ENCODE data around the gene STT3B. TPM values are rescaled to one million over a fixed set of nuclear protein-coding genes. Genes with fewer than 3 reads are reported as not detected.
A peak's percentile ranks its signal among the peaks of the same experiment; 100 is the strongest.

STT3B gene
- total RNA-seq, 1 donor = 244 TPM

DNA sequence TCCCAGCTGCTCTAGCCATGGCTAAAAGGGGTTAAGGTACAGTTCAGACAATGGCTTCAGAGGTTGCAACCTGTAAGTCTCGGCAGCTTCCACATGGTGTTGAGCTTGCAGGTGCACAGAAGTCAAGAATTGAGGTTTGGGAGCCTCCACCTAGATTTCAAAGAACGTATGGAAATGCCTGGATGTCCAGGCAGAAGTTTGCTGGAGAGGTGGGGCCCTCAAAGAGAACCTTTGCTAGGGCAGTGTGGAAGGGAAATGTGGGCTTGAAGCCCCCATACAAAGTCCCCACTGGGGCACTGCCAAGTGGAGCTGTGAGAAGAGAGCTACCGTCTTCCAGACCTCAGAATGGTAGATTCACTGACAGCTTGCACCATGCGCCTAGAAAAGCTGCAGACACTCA is 73.7 kb downstream of the STT3B start:
- TF ChIP-seq, protein P1, sequence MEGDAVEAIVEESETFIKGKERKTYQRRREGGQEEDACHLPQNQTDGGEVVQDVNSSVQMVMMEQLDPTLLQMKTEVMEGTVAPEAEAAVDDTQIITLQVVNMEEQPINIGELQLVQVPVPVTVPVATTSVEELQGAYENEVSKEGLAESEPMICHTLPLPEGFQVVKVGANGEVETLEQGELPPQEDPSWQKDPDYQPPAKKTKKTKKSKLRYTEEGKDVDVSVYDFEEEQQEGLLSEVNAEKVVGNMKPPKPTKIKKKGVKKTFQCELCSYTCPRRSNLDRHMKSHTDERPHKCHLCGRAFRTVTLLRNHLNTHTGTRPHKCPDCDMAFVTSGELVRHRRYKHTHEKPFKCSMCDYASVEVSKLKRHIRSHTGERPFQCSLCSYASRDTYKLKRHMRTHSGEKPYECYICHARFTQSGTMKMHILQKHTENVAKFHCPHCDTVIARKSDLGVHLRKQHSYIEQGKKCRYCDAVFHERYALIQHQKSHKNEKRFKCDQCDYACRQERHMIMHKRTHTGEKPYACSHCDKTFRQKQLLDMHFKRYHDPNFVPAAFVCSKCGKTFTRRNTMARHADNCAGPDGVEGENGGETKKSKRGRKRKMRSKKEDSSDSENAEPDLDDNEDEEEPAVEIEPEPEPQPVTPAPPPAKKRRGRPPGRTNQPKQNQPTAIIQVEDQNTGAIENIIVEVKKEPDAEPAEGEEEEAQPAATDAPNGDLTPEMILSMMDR (IDR thresholded peaks at IDR 0.05; ENCODE audit: insufficient read depth, low read depth, low read length) = no peak
- no peak for DNase-seq (ENCODE audit: low read depth)
- no peak overlapping the region for H3K4me3 ChIP-seq (ENCODE audit: low read depth, low read length)

DNA sequence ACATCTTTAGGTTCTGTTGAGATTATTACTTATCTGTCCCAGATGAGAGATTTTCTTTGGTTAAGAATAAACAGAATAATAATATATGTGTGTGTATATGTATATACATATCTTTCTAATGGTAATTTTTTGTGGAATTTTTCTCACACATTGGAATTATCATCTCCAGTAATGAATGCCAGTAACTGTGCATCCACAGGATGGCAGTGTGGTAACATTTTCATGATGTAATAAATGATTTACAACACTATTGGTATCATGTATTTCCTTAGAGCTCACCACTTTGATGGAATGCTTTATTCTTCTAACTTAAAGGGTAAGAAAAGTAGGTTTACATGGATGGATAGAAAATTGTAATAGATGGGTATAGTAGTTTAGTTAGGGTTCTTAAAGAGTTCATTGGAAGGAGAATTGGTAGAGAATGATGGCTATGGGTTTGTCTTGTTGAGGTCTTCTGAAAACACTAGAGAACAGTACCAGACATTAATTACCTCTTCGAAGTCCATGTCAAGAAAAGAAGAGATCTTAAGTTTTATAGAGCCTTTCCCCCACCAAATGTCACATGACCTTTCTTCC is 78.1 kb downstream of the STT3B start:
- no peak overlapping the region for H3K4me3 ChIP-seq (ENCODE audit: low read depth, low read length)
- TF ChIP-seq, protein P1 (IDR thresholded peaks at IDR 0.05; ENCODE audit: insufficient read depth, low read depth, low read length) = peak; percentile 65
- DNase-seq (ENCODE audit: low read depth) = peak; percentile 72

DNA sequence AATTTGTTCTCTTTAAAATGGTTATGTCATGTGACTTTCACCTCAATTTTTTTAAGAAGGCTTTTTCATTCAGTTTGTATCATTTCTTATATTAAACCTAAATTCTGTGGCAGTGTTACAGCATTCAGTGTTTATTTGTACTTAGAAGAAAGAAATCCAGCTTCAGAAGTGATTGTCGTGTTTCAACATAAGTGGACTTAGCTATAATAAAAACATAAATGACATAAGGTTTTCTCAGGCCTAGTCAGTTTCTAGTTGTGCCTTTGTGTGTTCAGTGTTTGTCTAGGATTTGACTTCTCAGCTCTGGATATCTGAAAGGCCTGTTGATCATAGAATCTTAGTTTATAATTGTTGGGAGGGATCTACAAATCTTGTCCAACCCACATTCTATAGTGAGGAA is 80.5 kb downstream of the STT3B start:
- DNase-seq (ENCODE audit: low read depth) = peak; percentile 37
- TF ChIP-seq, protein P1 (IDR thresholded peaks at IDR 0.05; ENCODE audit: insufficient read depth, low read depth, low read length) = no peak
- no peak overlapping the region for H3K4me3 ChIP-seq (ENCODE audit: low read depth, low read length)

DNA sequence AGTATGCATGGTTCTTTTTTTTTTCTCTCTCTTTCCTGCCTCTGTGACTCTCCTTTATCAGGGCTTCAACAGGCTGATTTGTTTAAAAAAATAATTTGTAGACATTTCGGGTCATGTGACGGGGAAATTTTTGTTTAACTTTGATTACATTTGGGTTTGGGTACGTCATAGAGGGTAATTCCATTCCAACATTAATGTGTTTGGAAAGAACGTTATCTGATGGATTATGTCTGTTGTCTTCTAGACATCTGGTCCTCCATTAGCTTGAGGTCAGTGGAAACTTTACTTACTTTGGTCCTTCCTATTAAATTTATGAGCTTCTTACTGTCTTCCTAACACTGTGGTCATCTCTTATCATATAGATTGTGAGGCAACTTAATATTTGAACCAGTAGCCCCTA is 80.9 kb downstream of the STT3B start:
- DNase-seq (ENCODE audit: low read depth) = peak; percentile 95
- H3K4me3 ChIP-seq (ENCODE audit: low read depth, low read length) = no peak overlapping the region
- TF ChIP-seq, protein P1 (IDR thresholded peaks at IDR 0.05; ENCODE audit: insufficient read depth, low read depth, low read length) = no peak

DNA sequence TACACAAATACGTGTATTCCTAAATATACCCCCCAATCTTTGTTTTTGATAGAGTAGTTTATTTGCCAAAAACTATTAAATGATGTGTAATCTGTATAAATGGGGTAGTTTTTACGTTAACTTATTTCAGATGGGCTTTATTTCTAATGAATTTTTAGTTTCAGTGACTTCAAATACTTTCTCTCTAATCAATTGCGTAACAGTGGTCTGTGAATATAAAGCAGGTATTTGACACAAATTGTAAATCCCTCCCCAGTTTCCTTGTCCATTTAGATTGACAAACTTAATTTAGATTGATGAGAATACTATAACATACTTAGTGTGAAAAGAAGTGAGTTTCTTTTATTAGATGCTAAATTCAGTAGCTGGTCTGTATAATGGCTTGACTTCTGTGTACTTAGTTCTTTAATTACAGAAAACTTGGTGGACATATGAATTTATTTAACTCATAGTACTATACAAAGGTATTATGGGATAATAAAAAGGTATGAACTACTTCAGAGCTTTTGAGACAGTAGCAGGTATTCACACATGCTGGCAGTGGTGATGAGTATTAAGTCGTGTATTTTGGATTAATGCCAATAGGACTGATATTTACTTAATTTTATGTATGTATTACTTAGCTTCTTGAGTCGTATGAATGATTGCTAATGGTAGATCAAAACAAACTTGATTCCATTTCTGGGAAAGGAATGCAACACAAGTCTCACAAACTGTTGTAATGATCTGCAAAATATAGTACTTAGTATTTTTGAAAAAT is 81.6 kb downstream of the STT3B start:
- TF ChIP-seq, protein P1 (IDR thresholded peaks at IDR 0.05; ENCODE audit: insufficient read depth, low read depth, low read length) = no peak
- no peak overlapping the region for H3K4me3 ChIP-seq (ENCODE audit: low read depth, low read length)
- peak; percentile 35 for DNase-seq (ENCODE audit: low read depth)

DNA sequence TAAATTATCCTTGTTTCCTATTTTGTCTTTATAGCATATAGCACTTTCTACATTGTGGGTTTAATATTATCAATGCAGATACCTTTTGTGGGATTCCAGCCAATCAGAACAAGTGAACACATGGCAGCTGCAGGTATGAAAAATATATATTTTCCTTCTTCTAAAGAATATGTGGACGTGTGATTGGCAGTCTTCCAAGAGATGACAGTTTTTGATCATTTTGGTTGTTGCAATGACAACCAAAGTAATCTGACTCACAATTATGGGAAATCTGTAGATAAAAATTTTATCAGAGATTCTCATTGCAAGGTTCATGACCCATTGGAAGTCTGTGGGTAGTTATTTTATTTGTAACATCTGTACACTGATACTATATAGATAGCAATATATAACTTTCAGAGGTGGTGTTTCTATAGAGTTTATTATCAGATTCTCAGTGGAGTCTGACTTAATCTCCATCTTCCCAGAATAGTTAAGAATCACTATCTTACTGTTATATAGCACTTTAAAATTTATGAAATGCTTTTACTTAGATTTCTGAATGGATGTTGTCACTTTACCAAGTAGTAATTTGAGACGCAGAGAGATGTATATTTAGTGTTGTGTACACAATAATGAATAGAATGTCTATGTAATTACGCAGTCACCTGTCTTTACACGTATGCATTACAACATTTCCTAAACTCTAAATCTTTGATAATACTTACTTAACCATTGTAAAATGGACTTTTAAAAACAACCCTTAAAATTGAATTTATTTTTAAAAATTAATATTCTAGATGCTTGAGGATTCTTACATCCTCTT is 82.5 kb downstream of the STT3B start:
- TF ChIP-seq, protein P1 (IDR thresholded peaks at IDR 0.05; ENCODE audit: insufficient read depth, low read depth, low read length) = no peak
- DNase-seq (ENCODE audit: low read depth) = no peak
- no peak overlapping the region for H3K4me3 ChIP-seq (ENCODE audit: low read depth, low read length)

All from fibroblast of villous mesenchyme (primary cell).